ENCODE measurements around the gene PTPRA. TPM values are rescaled to one million over a fixed set of nuclear protein-coding genes. Genes with fewer than 3 reads are reported as not detected.
"Not testable (repeated sequence)": the region's sequence is repeated elsewhere in the genome, so short reads cannot be mapped to it uniquely, and the experiment has no call there.

The PTPRA gene
- total and polyA plus RNA-seq, 2 experiments from 2014 or later: 45.1 to 51.8 TPM

GRCh38 chr20:2829376-2829775 is 43.9 kb upstream of the PTPRA start:
- Histone ChIP-seq H4K20me1 (ENCODE audit: insufficient read depth, poor library complexity, severe bottlenecking) (no peaks in the 10 kb centered on the region), H2AFZ (no peak overlapping the region), H3K79me2 (no peaks in the 10 kb centered on the region), H3K9me3 (ENCODE audit: low read depth) (no peaks in the 10 kb centered on the region), H3K4me1 (ENCODE audit: insufficient read depth) (no peaks in the 10 kb centered on the region), H3K36me3 (replicated peaks; ENCODE audit: insufficient read depth, low read depth) (no peaks in the 10 kb centered on the region), H3K4me2 (no peak overlapping the region), H3K27ac (no peak overlapping the region), H3K9me2 (replicated peaks; ENCODE audit: insufficient read depth) (no peaks in the 10 kb centered on the region), H3K27me3 (peaks cover 19% of the 10 kb centered on the region), H3K4me3 (no peak overlapping the region)
- TF ChIP-seq EZH2phosphoT487 (IDR thresholded peaks at IDR 0.05; ENCODE audit: low read depth, severe bottlenecking, unreplicated experiment) (no peak), CTCF (IDR thresholded peaks at IDR 0.05; ENCODE audit: poor library complexity) (no peak), EZH2 (IDR thresholded peaks at IDR 0.05; ENCODE audit: borderline replicate concordance) (no peak)
- WGBS (ENCODE audit: low lambda C conversion rate, missing lambda C conversion rate): 71% methylated on average over 6 of the region's 6 CpGs
- DNase-seq (ENCODE audit: low spot score): no peak

DNA sequence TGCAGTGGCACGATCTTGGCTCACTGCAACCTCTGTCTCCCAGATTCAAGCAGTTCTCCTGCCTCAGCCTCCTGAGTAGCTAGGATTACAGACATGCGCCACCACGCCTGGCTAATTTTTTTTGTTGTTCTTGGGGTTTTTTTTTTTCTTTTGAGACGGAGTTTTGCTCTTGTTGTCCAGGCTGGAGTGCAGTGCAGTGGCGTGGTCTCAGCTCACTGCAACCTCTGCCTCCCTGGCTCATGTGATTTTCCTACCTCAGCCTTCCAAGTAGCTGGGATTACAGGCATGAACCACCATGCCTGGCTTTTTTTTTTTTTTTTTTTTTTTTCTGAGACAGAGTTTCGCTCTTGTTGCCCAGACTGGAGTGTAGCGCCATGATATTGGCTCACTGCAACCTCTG is 42.1 kb upstream of the PTPRA start:
- H3K4me2 ChIP-seq; H3K4me3 ChIP-seq; H3K27ac ChIP-seq; H3K9me3 ChIP-seq (ENCODE audit: low read depth); H4K20me1 ChIP-seq (ENCODE audit: insufficient read depth, poor library complexity, severe bottlenecking); DNase-seq (ENCODE audit: low spot score); H3K36me3 ChIP-seq (replicated peaks; ENCODE audit: insufficient read depth, low read depth); H3K4me1 ChIP-seq (ENCODE audit: insufficient read depth); H3K9me2 ChIP-seq (replicated peaks; ENCODE audit: insufficient read depth); H3K79me2 ChIP-seq; H2AFZ ChIP-seq: not testable (repeated sequence)
- 89% methylated on average over 7 of the region's 7 CpGs for WGBS (ENCODE audit: low lambda C conversion rate, missing lambda C conversion rate)
- peaks cover 13% of the 10 kb centered on the region for H3K27me3 ChIP-seq

DNA sequence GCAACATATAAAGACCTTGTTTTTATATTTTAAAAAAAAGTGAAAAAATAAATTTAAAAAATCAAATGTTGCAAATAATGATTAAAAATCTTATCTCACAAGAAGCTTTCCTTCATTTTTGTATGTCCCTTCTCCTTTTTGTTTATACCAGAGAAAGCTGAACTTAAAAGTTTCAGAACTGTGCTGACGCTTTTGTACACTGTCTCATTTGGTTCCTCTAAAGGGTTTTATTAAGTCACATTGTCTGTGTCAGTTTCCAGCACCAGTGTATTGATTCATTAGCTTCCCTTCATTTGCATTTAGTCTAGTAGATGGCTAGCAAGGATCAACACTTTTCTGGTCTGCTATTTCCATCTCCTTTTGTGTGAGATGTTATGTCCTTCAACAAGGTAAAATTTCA is 39.5 kb upstream of the PTPRA start:
- 96% methylated on average over 1 of the region's 1 CpG for WGBS (ENCODE audit: low lambda C conversion rate, missing lambda C conversion rate)
- DNase-seq (ENCODE audit: low spot score): no peak
- Histone ChIP-seq H3K79me2 (no peaks in the 10 kb centered on the region), H4K20me1 (ENCODE audit: insufficient read depth, poor library complexity, severe bottlenecking) (no peaks in the 10 kb centered on the region), H3K4me1 (ENCODE audit: insufficient read depth) (no peaks in the 10 kb centered on the region), H3K4me2 (no peak overlapping the region), H3K27ac (no peak overlapping the region), H3K36me3 (replicated peaks; ENCODE audit: insufficient read depth, low read depth) (no peaks in the 10 kb centered on the region), H2AFZ (no peak overlapping the region), H3K9me3 (ENCODE audit: low read depth) (no peaks in the 10 kb centered on the region), H3K4me3 (no peak overlapping the region), H3K27me3 (peaks cover 3% of the 10 kb centered on the region), H3K9me2 (replicated peaks; ENCODE audit: insufficient read depth) (no peaks in the 10 kb centered on the region)
- TF ChIP-seq EZH2 (IDR thresholded peaks at IDR 0.05; ENCODE audit: borderline replicate concordance) (no peak), CTCF (IDR thresholded peaks at IDR 0.05; ENCODE audit: poor library complexity) (no peak), EZH2phosphoT487 (IDR thresholded peaks at IDR 0.05; ENCODE audit: low read depth, severe bottlenecking, unreplicated experiment) (no peak)

GRCh38 chr20:2834401-2835110 is 38.7 kb upstream of the PTPRA start:
- TF ChIP-seq EZH2 (IDR thresholded peaks at IDR 0.05; ENCODE audit: borderline replicate concordance) (no peak), EZH2phosphoT487 (IDR thresholded peaks at IDR 0.05; ENCODE audit: low read depth, severe bottlenecking, unreplicated experiment) (no peak), CTCF (IDR thresholded peaks at IDR 0.05; ENCODE audit: poor library complexity) (no peak)
- H3K27ac ChIP-seq: no peak overlapping the region

More at GRCh38 chr20:2834401-2835110, 38.7 kb upstream of the PTPRA start:
- 96% methylated on average over 14 of the region's 14 CpGs for WGBS (ENCODE audit: low lambda C conversion rate, missing lambda C conversion rate)
- peaks cover 5% of the 10 kb centered on the region for H3K79me2 ChIP-seq
- peaks cover 3% of the 10 kb centered on the region for H3K4me1 ChIP-seq (ENCODE audit: insufficient read depth)
- no peak for DNase-seq (ENCODE audit: low spot score)
- no peak overlapping the region for H3K4me2 ChIP-seq
- no peaks in the 10 kb centered on the region for H4K20me1 ChIP-seq (ENCODE audit: insufficient read depth, poor library complexity, severe bottlenecking)
- H3K9me3 ChIP-seq (ENCODE audit: low read depth): no peaks in the 10 kb centered on the region
- no peak overlapping the region for H2AFZ ChIP-seq
- no peaks in the 10 kb centered on the region for H3K27me3 ChIP-seq
- no peaks in the 10 kb centered on the region for H3K9me2 ChIP-seq (replicated peaks; ENCODE audit: insufficient read depth)
- H3K36me3 ChIP-seq (replicated peaks; ENCODE audit: insufficient read depth, low read depth): no peaks in the 10 kb centered on the region
- no peak overlapping the region for H3K4me3 ChIP-seq

All from hepatocyte (in vitro differentiated cells).